Parathyroid adenoma (tissue), 2 donors: ENCODE measurements around the gene GABRG3.

Experiments used
- H2AFZ ChIP-seq: fragments of 300-600 bp; sonication (generic); one replicate; pipeline ENCODE4 v1.7.0; 2017; ENCODE audit warnings: antibody characterized with exemption, mild to moderate bottlenecking
- H3K27ac ChIP-seq: fragments of 300-600 bp; sonication (generic); one replicate; pipeline ENCODE4 v1.7.0; 2017
- H3K27me3 ChIP-seq: fragments of 300-600 bp; sonication (generic); one replicate; pipeline ENCODE4 v1.7.0; 2017; ENCODE audit warnings: low read length; ENCODE audit not compliant: control insufficient read depth, insufficient read depth
- H3K36me3 ChIP-seq: fragments of 300-600 bp; sonication (generic); one replicate; pipeline ENCODE4 v1.7.0; 2017; ENCODE audit warnings: low read length; ENCODE audit not compliant: control insufficient read depth, insufficient read depth
- H3K4me1 ChIP-seq: fragments of 300-600 bp; sonication (generic); one replicate; pipeline ENCODE4 v1.7.0; 2017; ENCODE audit warnings: control low read depth
- H3K4me2 ChIP-seq: fragments of 300-600 bp; sonication (generic); one replicate; pipeline ENCODE4 v1.7.0; 2017; ENCODE audit warnings: low read length
- H3K4me3 ChIP-seq: fragments of 300-600 bp; sonication (generic); one replicate; pipeline ENCODE4 v1.7.0; 2017; ENCODE audit warnings: low read depth, low read length
- H3K79me2 ChIP-seq: fragments of 300-600 bp; sonication (generic); one replicate; pipeline ENCODE4 v1.7.0; 2017; ENCODE audit warnings: control low read depth
- H3K9ac ChIP-seq: fragments of 300-600 bp; sonication (generic); one replicate; pipeline ENCODE4 v1.7.0; 2017; ENCODE audit warnings: mild to moderate bottlenecking
- H3K9me3 ChIP-seq: fragments of 300-600 bp; sonication (generic); one replicate; pipeline ENCODE4 v1.7.0; 2017; ENCODE audit warnings: low read length; ENCODE audit not compliant: control insufficient read depth
- TF ChIP-seq, protein P1 (sequence below): fragments of 300-600 bp; sonication (generic); IDR thresholded peaks from one replicate; pipeline ENCODE4 v1.7.0; 2017; ENCODE audit warnings: antibody characterized with exemption, mild to moderate bottlenecking
- donor health status: primary hyperparathyroidism.

Gene GABRG3

DNA sequence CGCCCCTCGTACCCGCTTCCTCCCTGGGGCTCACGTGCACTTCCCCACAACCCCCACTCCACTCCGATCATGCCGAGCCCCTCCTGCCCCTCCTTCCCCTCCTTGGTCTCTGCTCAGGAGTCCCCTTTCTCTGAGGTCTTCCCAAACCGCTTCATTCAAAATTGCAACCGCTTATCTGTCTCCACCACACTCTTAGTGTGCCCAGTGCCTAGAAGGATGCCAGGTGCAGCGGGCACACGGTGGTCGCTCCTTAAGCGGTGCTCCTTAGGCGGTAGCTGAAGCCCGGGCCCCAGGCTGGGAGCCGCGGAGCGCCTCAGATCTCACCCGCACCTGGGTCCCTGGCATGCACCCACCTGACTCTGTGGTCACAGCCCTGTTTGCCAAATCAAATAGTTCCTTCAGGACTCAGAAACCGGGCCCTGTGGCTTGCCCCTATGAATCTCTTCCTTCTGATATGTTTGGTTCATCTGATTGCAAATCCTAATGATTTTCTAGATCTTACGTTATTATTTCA is 603.6 kb downstream of the GABRG3 start:
- Histone ChIP-seq H3K27me3 (no peaks in the 10 kb centered on the region), H3K79me2 (no peaks in the 10 kb centered on the region), H3K4me2 (no peak overlapping the region), H3K4me1 (no peaks in the 10 kb centered on the region), H2AFZ (no peak overlapping the region), H3K9ac (no peak overlapping the region), H3K36me3 (no peaks in the 10 kb centered on the region), H3K9me3 (no peaks in the 10 kb centered on the region), H3K4me3 (no peak overlapping the region), H3K27ac (no peak overlapping the region)
- TF ChIP-seq, protein P1, sequence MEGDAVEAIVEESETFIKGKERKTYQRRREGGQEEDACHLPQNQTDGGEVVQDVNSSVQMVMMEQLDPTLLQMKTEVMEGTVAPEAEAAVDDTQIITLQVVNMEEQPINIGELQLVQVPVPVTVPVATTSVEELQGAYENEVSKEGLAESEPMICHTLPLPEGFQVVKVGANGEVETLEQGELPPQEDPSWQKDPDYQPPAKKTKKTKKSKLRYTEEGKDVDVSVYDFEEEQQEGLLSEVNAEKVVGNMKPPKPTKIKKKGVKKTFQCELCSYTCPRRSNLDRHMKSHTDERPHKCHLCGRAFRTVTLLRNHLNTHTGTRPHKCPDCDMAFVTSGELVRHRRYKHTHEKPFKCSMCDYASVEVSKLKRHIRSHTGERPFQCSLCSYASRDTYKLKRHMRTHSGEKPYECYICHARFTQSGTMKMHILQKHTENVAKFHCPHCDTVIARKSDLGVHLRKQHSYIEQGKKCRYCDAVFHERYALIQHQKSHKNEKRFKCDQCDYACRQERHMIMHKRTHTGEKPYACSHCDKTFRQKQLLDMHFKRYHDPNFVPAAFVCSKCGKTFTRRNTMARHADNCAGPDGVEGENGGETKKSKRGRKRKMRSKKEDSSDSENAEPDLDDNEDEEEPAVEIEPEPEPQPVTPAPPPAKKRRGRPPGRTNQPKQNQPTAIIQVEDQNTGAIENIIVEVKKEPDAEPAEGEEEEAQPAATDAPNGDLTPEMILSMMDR = no peak

DNA sequence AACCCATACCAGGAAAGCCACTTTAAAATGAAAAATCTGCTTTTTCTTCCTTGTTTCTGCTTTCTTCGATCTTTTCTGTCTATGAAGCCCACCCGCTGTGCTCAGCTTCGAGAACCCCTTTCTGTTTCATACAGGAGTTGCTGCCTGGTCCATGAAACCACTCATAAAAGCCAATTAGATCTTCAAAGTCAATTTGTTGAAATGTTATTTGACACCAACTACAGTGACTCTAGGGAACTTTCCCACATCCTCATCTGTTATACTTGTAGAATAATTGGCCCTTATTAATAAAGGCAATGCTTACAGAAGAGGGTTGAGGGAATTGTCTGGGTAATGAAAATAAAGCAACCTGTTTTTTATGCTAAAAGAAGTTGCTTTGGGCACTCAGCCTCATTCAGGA is 604.5 kb downstream of the GABRG3 start:
- Histone ChIP-seq H3K36me3 (no peaks in the 10 kb centered on the region), H3K4me3 (no peak overlapping the region), H3K9ac (no peak overlapping the region), H2AFZ (no peak overlapping the region), H3K27me3 (no peaks in the 10 kb centered on the region), H3K4me2 (no peak overlapping the region), H3K9me3 (no peaks in the 10 kb centered on the region), H3K79me2 (no peaks in the 10 kb centered on the region), H3K27ac (no peak overlapping the region), H3K4me1 (no peaks in the 10 kb centered on the region)
- TF ChIP-seq, protein P1 = no peak

DNA sequence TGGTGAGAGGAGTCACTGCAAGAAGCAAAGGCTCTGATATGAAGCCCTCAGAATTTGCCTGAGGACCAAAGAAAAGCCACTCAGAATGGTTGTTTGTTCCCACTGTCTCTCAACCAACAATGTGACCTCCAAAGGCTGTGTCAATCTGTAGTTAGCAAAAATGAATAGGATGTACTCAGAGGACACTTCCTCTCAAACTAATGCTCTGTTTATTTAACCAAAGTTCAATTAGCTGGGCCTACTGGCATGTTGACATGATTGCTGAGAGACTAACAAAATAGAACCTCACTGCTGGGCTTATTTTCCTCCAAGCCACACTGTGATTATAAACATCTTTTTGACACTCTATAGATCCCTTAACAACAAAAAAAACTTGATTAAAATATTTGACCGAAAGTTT is 605.6 kb downstream of the GABRG3 start:
- TF ChIP-seq, protein P1 = no peak
- no peaks in the 10 kb centered on the region for H3K9me3 ChIP-seq
- H3K4me3 ChIP-seq = no peak overlapping the region
- no peak overlapping the region for H3K4me2 ChIP-seq
- H3K27me3 ChIP-seq = no peaks in the 10 kb centered on the region
- H3K9ac ChIP-seq = no peak overlapping the region
- H3K27ac ChIP-seq = no peak overlapping the region
- no peaks in the 10 kb centered on the region for H3K79me2 ChIP-seq
- H3K4me1 ChIP-seq = no peaks in the 10 kb centered on the region
- H3K36me3 ChIP-seq = no peaks in the 10 kb centered on the region
- H2AFZ ChIP-seq = no peak overlapping the region

DNA sequence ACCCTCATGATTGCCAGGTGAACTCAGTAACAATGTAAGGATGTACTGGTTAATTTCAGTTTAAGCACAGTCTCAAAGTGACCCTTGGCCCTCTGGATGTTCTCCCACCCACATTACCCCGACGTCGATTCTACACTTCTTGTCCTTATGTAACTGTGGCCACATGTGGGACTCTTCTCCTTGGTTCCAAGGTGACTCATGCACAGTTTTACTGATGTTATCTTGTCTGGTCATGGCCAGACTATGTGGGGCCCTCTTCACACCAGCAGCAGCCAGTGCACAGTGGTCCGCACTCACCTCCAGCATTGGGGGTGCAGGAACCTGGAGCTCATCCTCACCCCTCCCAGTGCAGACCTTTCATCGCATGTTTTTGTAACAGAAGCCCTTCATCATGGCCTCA is 608.8 kb downstream of the GABRG3 start:
- TF ChIP-seq, protein P1 = no peak
- Histone ChIP-seq H3K4me1 (no peaks in the 10 kb centered on the region), H3K9me3 (no peaks in the 10 kb centered on the region), H3K79me2 (no peaks in the 10 kb centered on the region), H3K4me3 (no peak overlapping the region), H3K36me3 (no peaks in the 10 kb centered on the region), H3K27ac (no peak overlapping the region), H2AFZ (no peak overlapping the region), H3K9ac (no peak overlapping the region), H3K27me3 (no peaks in the 10 kb centered on the region), H3K4me2 (no peak overlapping the region)

DNA sequence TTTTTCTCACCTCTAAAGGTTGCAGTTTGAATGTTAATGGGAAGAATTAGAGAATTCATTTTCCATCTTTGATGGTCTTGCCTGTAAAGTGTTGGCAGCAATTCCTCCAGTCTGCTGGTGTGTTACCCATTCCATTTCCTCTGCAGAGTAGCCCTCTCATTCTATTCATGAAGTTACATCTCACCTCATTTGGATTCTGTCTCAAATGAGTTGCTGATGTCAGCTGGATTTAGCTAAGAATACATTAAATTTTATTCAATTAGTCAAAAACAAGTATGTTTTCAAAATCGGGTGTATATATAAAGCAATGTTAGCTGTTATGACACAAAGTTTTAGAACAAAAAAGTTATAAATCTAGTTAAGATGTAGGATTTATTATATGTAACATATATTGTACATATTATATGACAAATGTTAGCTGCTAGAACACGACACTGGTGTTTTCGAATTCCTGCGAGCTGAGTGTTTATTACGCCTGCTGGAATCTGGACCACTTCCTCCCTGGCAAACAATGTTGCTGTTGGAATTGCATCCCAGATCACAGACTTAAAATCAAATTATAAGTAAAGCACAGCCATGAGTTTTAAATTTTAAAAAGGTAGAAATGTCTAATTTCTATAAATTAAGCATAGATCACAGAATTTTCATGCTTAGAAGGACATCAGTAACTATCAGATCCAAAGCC is 611.9 kb downstream of the GABRG3 start:
- H3K27me3 ChIP-seq = no peaks in the 10 kb centered on the region
- no peak overlapping the region for H2AFZ ChIP-seq
- H3K9me3 ChIP-seq = no peaks in the 10 kb centered on the region
- H3K4me1 ChIP-seq = no peaks in the 10 kb centered on the region
- no peaks in the 10 kb centered on the region for H3K36me3 ChIP-seq
- no peaks in the 10 kb centered on the region for H3K79me2 ChIP-seq
- H3K4me3 ChIP-seq = no peak overlapping the region
- TF ChIP-seq, protein P1 = no peak
- no peak overlapping the region for H3K27ac ChIP-seq
- no peak overlapping the region for H3K4me2 ChIP-seq
- H3K9ac ChIP-seq = no peak overlapping the region
